ENCODE results near the gene APOL3.

DNA sequence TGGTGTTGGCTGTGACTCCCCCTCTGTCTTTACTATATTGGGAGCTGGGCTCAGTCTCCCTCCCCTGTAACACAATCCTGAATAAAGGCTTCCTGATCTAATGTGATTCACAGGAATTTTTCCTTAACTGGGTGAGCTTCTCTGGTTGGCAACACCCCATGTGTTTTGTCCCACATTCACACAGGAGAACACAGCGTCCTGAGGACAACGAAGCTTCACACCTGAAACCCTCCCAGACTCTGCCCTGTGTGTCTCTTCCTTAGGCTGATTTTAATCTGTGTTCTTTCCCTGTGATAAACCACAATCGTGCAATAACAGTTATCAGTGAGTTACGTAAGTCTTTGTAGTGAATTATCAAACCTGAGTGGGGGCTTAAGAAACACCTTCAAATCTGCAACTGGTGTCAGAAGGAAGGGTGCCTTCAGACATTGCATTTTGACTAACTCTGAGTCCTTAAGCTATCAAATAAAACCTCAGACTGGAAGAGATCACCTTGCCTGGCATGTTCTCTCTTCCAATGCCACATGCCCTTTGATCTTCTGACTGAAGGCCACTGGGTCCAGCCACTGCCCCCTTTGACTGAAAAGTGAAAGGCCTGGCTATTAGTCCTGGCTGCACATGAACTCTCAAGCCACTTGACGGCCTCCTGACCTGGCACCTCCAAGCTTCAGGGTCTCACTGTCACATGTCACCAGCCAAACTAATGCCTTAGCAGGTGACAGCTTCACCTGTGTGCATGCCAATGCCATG, 17.3 kb downstream of the APOL3 start:
- TF ChIP-seq POLR2A (IDR thresholded peaks at IDR 0.05) (no peak), CTCF (IDR thresholded peaks at IDR 0.05) (no peak)

All from ovary (tissue), 3 donors.